A549 (cell line): Measurements from ENCODE around the gene IGFN1.

Experiments
- BCL3 ChIP-seq: fragments of >200 bp; sonication (Bioruptor Twin); formaldehyde crosslinking; IDR thresholded peaks from 3 replicates; pipeline ENCODE4 v1.6.1; 2016
- BHLHE40 ChIP-seq: IDR thresholded peaks from 2 replicates; pipeline ENCODE4 v1.6.1; 2012; ENCODE audit warnings: low read depth, low read length, inconsistent platforms
- CBX8 ChIP-seq: fragments of 200-600 bp; sonication (generic); IDR thresholded peaks from 2 replicates; pipeline ENCODE4 v1.6.1; 2016
- CHD2 ChIP-seq: fragments of 150-350 bp; IDR thresholded peaks from 2 replicates; pipeline ENCODE4 v1.6.1; 2014; ENCODE audit warnings: low read length; ENCODE audit not compliant: partially characterized antibody
- CTCF ChIP-seq: fragments of >200 bp; sonication (Bioruptor Twin); formaldehyde crosslinking; IDR thresholded peaks from 3 replicates; pipeline ENCODE4 v1.5.1; 2016
- JUN ChIP-seq, 2 experiments: fragments of >200 bp; sonication (Bioruptor Twin); formaldehyde crosslinking; IDR thresholded peaks; 2 replicates in 1 of 2; 3 replicates in 1 of 2; pipeline ENCODE4 v1.6.1; 2016 to 2017
- MAFK ChIP-seq: fragments of 450-650 bp; IDR thresholded peaks from 2 replicates; pipeline ENCODE4 v1.6.1; 2014; ENCODE audit not compliant: partially characterized antibody
- MAZ ChIP-seq: fragments of 150-350 bp; IDR thresholded peaks from 2 replicates; pipeline ENCODE4 v1.6.1; 2014; ENCODE audit warnings: antibody characterized with exemption, low read depth, low read length, borderline replicate concordance
- POLR2A ChIP-seq: IDR thresholded peaks from 2 replicates; pipeline ENCODE4 v1.6.1; 2012; ENCODE audit warnings: mild to moderate bottlenecking, low read length
- RAD21 ChIP-seq, 2 experiments: fragments of >200 bp in 1 of 2; sonication (Bioruptor Twin) in 1 of 2; formaldehyde crosslinking in 1 of 2; IDR thresholded peaks in 1 of 2; conservative IDR thresholded peaks in 1 of 2; 2 replicates in 1 of 2; 3 replicates in 1 of 2; pipeline ENCODE4 v1.6.1; 2012 to 2018; ENCODE audit warnings: inconsistent platforms in 1 of 2
- SMC3 ChIP-seq: fragments of >200 bp; sonication (Bioruptor Twin); formaldehyde crosslinking; IDR thresholded peaks from 3 replicates; pipeline ENCODE4 v1.6.1; 2018; ENCODE audit warnings: inconsistent platforms
- SREBF2 ChIP-seq: fragments of 450-650 bp; IDR thresholded peaks from 2 replicates; pipeline ENCODE4 v1.6.1; 2014; ENCODE audit warnings: mild to moderate bottlenecking, moderate library complexity
- TF ChIP-seq, protein P1 (sequence below): fragments of 450-650 bp; IDR thresholded peaks from 2 replicates; pipeline ENCODE4 v1.6.1; 2014; ENCODE audit warnings: antibody characterized with exemption
- TF ChIP-seq, protein P2 (sequence below): IDR thresholded peaks from 2 replicates; pipeline ENCODE4 v1.6.1; 2012

DNA sequence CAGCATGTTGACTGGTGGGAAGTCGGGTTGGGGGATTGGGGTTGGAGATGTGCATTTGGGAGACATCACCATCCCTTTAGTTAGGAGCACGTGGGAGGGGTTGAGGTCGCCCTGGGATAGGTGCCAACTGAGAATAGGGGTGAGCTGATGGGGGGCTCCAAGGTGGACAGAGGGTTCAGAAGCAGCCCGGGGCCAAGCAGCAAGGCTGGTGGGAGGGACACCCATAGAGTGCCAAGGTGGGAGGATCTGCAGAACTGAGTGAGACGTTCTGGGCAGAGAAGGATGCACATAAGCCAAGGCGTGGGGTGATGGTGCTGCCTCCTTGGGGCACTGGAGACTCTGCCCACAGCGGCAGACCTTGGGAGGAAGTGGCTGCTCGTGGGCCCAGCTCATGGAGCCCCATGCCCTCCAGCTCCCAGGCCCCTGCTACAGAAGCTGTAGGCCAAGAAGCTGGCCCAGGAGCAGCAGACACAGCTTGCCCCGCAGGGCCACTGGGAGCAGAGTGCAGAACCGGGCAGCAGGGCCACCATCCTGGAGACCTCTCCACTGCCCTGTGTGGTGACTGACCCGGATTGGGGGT lies 61.3 kb downstream of the IGFN1 start:
- TF ChIP-seq CTCF (no peak), SMC3 (no peak), RAD21 (conservative IDR thresholded peaks at IDR 0.05 in 1 of 2, IDR thresholded peaks at IDR 0.05 in 1 of 2) (no peak), BHLHE40 (no peak), MAZ (no peak), JUN (IDR thresholded peaks at IDR 0.05) (no peak), POLR2A (no peak), CHD2 (no peak), BCL3 (no peak), SREBF2 (no peak), MAFK (no peak), CBX8 (no peak)
- TF ChIP-seq, protein P1, sequence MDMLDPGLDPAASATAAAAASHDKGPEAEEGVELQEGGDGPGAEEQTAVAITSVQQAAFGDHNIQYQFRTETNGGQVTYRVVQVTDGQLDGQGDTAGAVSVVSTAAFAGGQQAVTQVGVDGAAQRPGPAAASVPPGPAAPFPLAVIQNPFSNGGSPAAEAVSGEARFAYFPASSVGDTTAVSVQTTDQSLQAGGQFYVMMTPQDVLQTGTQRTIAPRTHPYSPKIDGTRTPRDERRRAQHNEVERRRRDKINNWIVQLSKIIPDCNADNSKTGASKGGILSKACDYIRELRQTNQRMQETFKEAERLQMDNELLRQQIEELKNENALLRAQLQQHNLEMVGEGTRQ: no peak
- TF ChIP-seq, protein P2, sequence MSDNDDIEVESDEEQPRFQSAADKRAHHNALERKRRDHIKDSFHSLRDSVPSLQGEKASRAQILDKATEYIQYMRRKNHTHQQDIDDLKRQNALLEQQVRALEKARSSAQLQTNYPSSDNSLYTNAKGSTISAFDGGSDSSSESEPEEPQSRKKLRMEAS: no peak
